Measurements from ENCODE around the gene PAOX. TPM values are rescaled to one million over a fixed set of nuclear protein-coding genes. Genes with fewer than 3 reads are reported as not detected.

PAOX gene
- total and polyA plus RNA-seq, 2 donors (not counting 1 experiment from before 2014, with no cell fraction given), result 21.1 to 24.9 TPM

- peaks cover 5% of the 10 kb centered on the region for H3K4me1 Mint-ChIP-seq
- Histone ChIP-seq H3K9me3 (ENCODE audit: control extremely low read depth in 1 of 3, control insufficient read depth in 2 of 3, insufficient read depth in 1 of 3, low read length in 2 of 3) (peaks cover 0 to 14% (median 0%) of the 10 kb centered on the region in 3 donors), H3K4me2 (replicated peaks; ENCODE audit: low read depth, low read length, poor library complexity, severe bottlenecking) (no peak overlapping the region), H3K27ac (ENCODE audit: low read length in 2 of 2) (no peak overlapping the region), H3K4me3 (ENCODE audit: control extremely low read depth in 1 of 5, extremely low read depth in 1 of 5, insufficient read depth in 1 of 5, low read depth in 2 of 5, low read length in 4 of 5) (no peak overlapping the region), H3K79me2 (ENCODE audit: control insufficient read depth, insufficient read depth, low read length) (no peaks in the 10 kb centered on the region), H3K4me1 (ENCODE audit: control insufficient read depth in 2 of 2, insufficient read depth in 2 of 2, low read length in 2 of 2) (peaks cover 3 to 12% of the 10 kb centered on the region in 2 donors), H4K20me1 (ENCODE audit: control insufficient read depth, insufficient read depth, low read length, poor library complexity, severe bottlenecking) (no peaks in the 10 kb centered on the region), H3K36me3 (replicated peaks in 1 of 2; ENCODE audit: control extremely low read depth in 1 of 2, control insufficient read depth in 1 of 2, extremely low read depth in 1 of 2, insufficient read depth in 2 of 2, low read length in 1 of 2) (no peaks in the 10 kb centered on the region), H2AFZ (ENCODE audit: insufficient read depth, low read depth, low read length, poor library complexity, severe bottlenecking) (no peak overlapping the region), H3K27me3 (replicated peaks in 1 of 4; ENCODE audit: control extremely low read depth in 1 of 4, control insufficient read depth in 3 of 4, insufficient read depth in 4 of 4, low read length in 3 of 4) (peaks cover 0 to 62% (median 35%) of the 10 kb centered on the region in 4 experiments), H3K9ac (ENCODE audit: low read length) (no peak overlapping the region)
- ATAC-seq (ENCODE audit: low read depth) (no peak), DNase-seq (no peak)
- TF ChIP-seq EZH2 (IDR thresholded peaks at IDR 0.05; ENCODE audit: borderline replicate concordance, insufficient read depth, low read depth, low read length, poor library complexity, severe bottlenecking), result no peak
- TF ChIP-seq CTCF (IDR thresholded peaks at IDR 0.05), result no peak
- no peaks in the 10 kb centered on the region for H3K9me3 Mint-ChIP-seq (ENCODE audit: insufficient read depth)
- ChIA-PET POLR2A (no interaction called here), CTCF (interaction anchor here (1.3 kb wide), 1 partner anchor 14 kb away, joined by 3 read pairs; no protein-coding TSS in a partner anchor)
- no peak overlapping the region for H3K27ac Mint-ChIP-seq
- H3K4me3 Mint-ChIP-seq, result no peak overlapping the region
- peaks cover 36% of the 10 kb centered on the region for H3K27me3 Mint-ChIP-seq
- intact Hi-C loops (cut with micrococcal nuclease), result no loop called here
- WGBS (ENCODE audit: insufficient coverage), result 83% methylated on average over 8 of the region's 8 CpGs
Measured at GRCh38 chr10:133342942-133343341, 36.1 kb upstream of the PAOX start.

GRCh38 chr10:133343558-133343957, 35.5 kb upstream of the PAOX start:
- H2AFZ ChIP-seq (ENCODE audit: insufficient read depth, low read depth, low read length, poor library complexity, severe bottlenecking), result no peak overlapping the region
- no peak for TF ChIP-seq CTCF (IDR thresholded peaks at IDR 0.05)
- TF ChIP-seq EZH2 (IDR thresholded peaks at IDR 0.05; ENCODE audit: borderline replicate concordance, insufficient read depth, low read depth, low read length, poor library complexity, severe bottlenecking), result no peak
- no peaks in the 10 kb centered on the region for H3K36me3 ChIP-seq (replicated peaks in 1 of 2; ENCODE audit: control extremely low read depth in 1 of 2, control insufficient read depth in 1 of 2, extremely low read depth in 1 of 2, insufficient read depth in 2 of 2, low read length in 1 of 2)
- ATAC-seq (ENCODE audit: low read depth) (no peak), DNase-seq (no peak)
- WGBS (ENCODE audit: insufficient coverage), result 53% methylated on average over 7 of the region's 9 CpGs
- peaks cover 36% of the 10 kb centered on the region for H3K27me3 Mint-ChIP-seq
- peaks cover 5% of the 10 kb centered on the region for H3K4me1 Mint-ChIP-seq
- H3K9ac ChIP-seq (ENCODE audit: low read length), result no peak overlapping the region
- H3K27ac Mint-ChIP-seq, result no peak overlapping the region
- CTCF ChIA-PET, result interaction anchor here (0.8 to 1.3 kb wide), 2 partner anchors 14 to 15 kb away, joined by 3 read pairs; no protein-coding TSS in a partner anchor
- H3K9me3 ChIP-seq (ENCODE audit: control extremely low read depth in 1 of 3, control insufficient read depth in 2 of 3, insufficient read depth in 1 of 3, low read length in 2 of 3), result peaks cover 0 to 14% (median 0%) of the 10 kb centered on the region in 3 donors
- no peaks in the 10 kb centered on the region for H3K79me2 ChIP-seq (ENCODE audit: control insufficient read depth, insufficient read depth, low read length)
- no peak overlapping the region for H3K4me2 ChIP-seq (replicated peaks; ENCODE audit: low read depth, low read length, poor library complexity, severe bottlenecking)
- H3K27ac ChIP-seq (ENCODE audit: low read length in 2 of 2), result no peak overlapping the region
- no peak overlapping the region for H3K4me3 ChIP-seq (ENCODE audit: control extremely low read depth in 1 of 5, extremely low read depth in 1 of 5, insufficient read depth in 1 of 5, low read depth in 2 of 5, low read length in 4 of 5)
- H3K27me3 ChIP-seq (replicated peaks in 1 of 4; ENCODE audit: control extremely low read depth in 1 of 4, control insufficient read depth in 3 of 4, insufficient read depth in 4 of 4, low read length in 3 of 4), result peaks cover 0 to 58% (median 30%) of the 10 kb centered on the region in 4 experiments
- POLR2A ChIA-PET, result no interaction called here
- intact Hi-C loops (cut with micrococcal nuclease), result no loop called here
- no peaks in the 10 kb centered on the region for H3K9me3 Mint-ChIP-seq (ENCODE audit: insufficient read depth)
- H3K4me3 Mint-ChIP-seq, result no peak overlapping the region
- no peaks in the 10 kb centered on the region for H4K20me1 ChIP-seq (ENCODE audit: control insufficient read depth, insufficient read depth, low read length, poor library complexity, severe bottlenecking)
- peaks cover 3 to 6% of the 10 kb centered on the region in 2 donors for H3K4me1 ChIP-seq (ENCODE audit: control insufficient read depth in 2 of 2, insufficient read depth in 2 of 2, low read length in 2 of 2)
